GM12875 (cell line): ENCODE data around the gene EXOSC6.
"Not testable (repeated sequence)": the region's sequence is repeated elsewhere in the genome, so short reads cannot be mapped to it uniquely, and the experiment has no call there.

Experiments used
- H3K4me3 ChIP-seq: one replicate; pipeline ENCODE4 v1.5.1; 2011; ENCODE audit warnings: low read depth, low read length, control low read depth
- TF ChIP-seq, protein P1 (sequence below): IDR thresholded peaks from 2 replicates; pipeline ENCODE4 v1.5.1; 2011; ENCODE audit warnings: low read depth, mild to moderate bottlenecking, control low read depth, inconsistent platforms, low read length, moderate library complexity, borderline replicate concordance; ENCODE audit not compliant: insufficient read depth

EXOSC6 gene

DNA sequence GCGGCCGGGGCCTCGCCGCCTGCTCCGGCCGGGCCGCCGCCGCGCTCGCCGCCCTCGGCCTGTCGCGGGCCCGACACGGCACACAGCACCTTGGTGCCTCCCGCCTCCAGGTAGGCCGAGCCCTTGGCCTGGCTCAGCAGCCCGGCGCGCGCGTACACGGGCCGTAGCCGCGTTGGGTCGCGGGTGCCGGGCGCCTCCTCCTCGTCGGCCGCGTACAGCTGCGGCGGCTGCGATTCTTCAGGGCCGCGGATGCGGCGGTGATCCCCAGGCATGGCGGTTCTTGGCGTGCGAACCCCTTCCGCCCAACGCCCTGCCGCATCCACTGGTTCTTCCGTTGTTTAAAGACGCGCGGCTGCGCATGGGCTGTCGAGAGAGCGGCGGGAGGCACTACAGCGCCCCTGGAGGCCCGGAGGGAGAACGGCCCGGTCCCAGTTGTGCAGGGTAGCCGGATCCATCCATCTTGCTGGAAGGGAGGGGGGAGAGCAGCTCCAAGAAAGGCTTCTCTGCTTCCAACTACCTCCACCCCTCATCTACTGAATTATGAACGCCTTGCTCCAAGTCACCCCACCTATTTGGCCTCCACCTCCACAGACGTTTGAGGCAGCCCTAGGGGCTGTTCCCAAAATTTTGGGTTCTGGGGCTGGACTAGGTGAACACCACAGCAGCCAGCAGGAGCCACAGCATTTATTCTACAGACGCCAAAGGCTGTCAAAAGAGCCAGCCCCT is at the start of gene EXOSC6:
Gene EXOSC6 (minus strand): TSS at position 312 of the 726 bp plus-strand sequence. CDS start 40 bp downstream, at position 272.
- H3K4me3 ChIP-seq: peak within 1 kb of the TSS; percentile 79
- TF ChIP-seq, protein P1, sequence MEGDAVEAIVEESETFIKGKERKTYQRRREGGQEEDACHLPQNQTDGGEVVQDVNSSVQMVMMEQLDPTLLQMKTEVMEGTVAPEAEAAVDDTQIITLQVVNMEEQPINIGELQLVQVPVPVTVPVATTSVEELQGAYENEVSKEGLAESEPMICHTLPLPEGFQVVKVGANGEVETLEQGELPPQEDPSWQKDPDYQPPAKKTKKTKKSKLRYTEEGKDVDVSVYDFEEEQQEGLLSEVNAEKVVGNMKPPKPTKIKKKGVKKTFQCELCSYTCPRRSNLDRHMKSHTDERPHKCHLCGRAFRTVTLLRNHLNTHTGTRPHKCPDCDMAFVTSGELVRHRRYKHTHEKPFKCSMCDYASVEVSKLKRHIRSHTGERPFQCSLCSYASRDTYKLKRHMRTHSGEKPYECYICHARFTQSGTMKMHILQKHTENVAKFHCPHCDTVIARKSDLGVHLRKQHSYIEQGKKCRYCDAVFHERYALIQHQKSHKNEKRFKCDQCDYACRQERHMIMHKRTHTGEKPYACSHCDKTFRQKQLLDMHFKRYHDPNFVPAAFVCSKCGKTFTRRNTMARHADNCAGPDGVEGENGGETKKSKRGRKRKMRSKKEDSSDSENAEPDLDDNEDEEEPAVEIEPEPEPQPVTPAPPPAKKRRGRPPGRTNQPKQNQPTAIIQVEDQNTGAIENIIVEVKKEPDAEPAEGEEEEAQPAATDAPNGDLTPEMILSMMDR: peak; percentile 96

DNA sequence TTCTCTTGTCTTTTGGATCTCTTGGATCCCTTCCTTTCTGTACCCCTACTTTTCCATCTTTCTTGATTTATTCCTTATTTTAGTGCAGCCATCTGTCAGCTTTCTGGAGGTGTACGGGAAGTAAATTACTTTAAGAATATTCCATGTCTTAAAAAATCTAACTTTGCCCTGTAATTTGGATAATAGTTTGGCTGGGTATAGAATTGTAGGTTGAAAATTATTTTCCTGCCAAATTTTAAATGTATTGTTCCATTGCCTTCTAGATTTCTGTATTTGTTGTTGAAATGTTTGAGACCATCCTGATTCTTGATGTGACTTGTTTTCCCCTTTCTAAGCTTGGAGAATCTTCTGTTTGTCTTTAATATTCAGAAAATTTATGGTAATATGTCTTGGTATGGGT is 49.4 kb upstream of the EXOSC6 start:
- TF ChIP-seq, protein P1: no peak
- no peak overlapping the region for H3K4me3 ChIP-seq

DNA sequence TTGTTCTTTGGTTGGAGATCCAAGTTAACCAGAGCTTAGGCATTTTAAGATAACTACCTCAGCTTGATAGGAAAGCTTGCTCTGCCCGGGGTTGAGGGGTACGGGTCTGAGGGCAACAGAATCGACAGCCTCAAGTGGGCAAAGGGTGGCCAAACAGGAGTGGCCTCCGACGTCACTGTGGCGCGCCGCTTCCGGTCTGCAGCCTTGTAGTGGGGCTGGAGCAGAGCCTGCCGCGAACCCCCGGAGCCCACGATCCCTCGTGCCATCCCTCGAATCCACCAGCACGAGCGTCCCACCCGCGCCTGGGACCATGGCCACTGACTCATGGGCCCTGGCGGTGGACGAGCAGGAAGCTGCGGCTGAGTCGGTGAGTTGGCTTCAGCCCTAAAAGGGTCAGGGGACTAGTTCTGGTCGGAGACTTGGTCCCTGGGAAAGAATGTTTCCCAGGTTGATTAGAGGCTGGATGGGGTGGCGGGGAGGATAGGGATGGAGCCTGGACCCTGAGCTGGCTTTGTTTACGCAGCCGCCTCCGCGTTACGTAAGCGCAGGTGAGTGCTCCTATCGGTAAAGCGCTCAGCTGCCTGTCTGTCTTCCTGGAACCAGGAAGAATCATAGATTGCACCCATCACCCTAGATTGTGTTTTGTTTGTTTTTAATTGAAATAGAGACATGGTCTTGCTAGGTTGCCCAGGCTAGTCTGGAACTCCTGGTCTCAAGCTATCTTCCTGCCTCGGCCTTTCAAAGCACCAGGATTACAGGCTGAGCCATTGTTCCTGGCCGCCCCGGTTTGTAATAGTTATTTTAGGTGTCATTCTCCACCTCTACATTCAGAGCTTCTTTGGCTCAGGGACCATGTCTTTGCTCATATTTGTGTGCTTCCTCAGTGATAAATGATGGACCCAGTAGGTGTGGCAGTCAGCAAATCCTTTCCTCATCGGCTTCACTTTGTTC is 47.5 kb upstream of the EXOSC6 start, which contains the start of gene DDX19B:
Gene DDX19B (plus strand): TSS at position 199 of the 951 bp plus-strand sequence. CDS start 112 bp downstream, at position 311.
- TF ChIP-seq, protein P1: no peak
- peak within 1 kb of the TSS; percentile 73 for H3K4me3 ChIP-seq

DNA sequence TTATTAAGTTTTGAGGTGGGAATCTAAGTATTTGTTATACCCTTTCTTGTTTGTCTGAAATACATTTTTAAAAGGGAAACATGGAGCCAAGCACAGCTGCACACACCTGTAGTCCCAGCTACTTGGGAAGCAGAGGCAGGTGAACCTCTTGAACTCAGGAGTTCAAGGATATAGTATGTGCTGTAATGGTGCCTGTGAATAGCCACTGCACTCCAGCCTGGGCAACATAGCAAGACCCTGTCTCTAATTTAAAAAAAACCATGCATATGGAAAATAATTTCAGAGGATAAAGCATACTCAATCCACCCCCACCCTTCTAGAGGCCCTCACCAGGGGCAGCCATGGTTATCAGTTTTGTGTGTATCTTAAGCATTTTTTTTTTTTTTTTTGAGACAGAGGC is 43.9 kb upstream of the EXOSC6 start:
- H3K4me3 ChIP-seq: no peak overlapping the region

DNA sequence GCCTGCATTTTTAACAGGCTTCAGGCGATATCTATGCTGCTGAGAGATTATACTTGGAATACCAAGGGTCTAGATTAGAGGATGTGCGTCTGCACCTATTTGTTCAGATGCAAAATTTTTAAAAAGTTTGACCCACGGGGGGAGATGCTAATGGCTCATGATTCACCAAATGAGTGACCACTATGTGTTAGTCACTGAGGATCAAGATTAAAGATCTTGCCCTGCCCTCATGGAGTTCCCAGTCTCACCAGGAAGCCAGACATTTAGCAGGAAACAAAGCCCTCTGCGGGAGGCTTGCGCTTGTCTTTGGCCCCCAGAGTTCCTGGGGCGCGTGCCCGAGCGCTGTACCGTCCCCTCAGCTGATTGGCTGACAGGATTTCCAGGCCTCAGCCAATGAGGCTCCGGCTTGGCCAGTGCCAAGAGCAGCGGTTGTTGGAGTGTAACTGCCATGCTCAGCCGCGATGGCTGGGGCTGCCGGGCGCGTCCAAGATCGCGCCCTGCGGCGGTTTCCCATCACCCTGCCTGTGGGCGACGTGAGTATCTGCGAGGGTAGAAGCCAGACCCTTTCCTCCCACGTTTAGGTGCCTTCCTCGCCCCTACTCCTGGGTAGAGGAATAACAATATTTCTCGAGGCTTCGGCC is 42.8 kb upstream of the EXOSC6 start:
- TF ChIP-seq, protein P1: no peak
- no peak overlapping the region for H3K4me3 ChIP-seq

More for the DNA sequence above, 43.9 kb upstream of the EXOSC6 start:
- TF ChIP-seq, protein P1: no peak

DNA sequence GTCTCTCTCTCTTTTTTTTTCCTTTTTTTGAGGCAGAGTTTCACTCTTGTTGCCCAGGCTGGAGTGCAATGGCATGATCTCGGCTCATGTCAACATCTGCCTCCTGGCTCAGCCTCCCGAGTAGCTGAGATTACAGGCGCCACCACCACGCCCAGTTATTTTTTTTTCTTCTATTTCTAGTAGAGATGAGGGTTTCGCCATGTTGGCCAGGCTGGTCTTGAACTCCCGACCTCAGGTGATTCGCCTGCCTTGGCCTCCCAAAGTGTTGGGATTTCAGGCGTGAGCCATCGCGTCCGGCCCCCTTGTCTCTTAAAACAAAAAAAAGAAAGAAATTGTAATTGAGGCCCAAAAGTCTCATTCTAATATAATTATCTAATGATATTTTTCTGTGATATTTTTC is 40.4 kb upstream of the EXOSC6 start:
- not testable (repeated sequence) for H3K4me3 ChIP-seq

DNA sequence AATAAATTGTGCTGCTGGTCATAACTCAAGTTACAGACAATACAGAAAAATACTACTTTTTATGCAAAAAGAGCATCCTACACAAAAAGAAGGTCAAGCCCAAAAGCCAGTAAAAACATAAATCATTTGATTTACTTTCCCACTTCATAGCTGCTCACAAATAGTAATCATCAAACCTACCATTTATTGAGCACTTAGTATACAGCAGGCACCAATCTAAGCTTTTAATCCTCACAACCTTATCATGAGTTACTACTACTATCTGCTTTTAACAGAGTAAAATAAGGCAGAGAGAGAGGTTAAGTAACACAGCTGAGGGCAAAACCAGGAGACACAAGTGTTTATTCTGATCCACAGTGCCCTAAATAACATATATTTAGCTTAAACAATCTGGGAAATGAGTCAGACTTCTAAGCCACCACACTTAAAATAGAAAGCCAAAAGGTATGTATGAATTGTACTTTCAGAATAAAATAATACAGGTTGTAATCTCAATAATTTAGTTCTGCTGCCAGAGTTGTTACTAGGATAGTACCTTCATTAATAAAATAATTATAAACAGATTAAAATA is 39.3 kb upstream of the EXOSC6 start:
- H3K4me3 ChIP-seq: no peak overlapping the region
- TF ChIP-seq, protein P1: no peak
